Measurements from ENCODE around the gene RNLS. TPM values are rescaled to one million over a fixed set of nuclear protein-coding genes. Genes with fewer than 3 reads are reported as not detected.

Gene RNLS
- total RNA-seq, 3 donors from 2014 or later, result 9.8 to 12.1 (median 11.8) TPM

DNA sequence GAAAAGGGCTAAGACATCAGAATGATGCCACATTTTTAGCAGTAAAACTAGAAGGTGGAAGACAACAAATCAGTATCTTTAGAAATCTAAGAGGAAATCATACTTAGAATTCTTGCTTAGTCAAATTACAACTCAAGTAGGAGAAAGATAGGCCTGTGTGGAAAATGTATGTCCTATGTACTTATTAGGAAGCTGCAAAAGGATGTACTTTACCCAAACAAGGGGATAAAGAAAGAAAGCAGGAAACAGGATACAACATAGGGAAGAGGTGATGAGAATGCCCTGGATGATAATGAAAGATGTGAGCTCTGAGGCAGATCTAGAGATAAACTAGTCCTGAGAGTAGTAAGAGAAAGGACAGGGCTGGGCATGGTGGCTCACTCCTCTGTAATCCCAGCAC, 54.9 kb downstream of the RNLS start:
- intact Hi-C loops (cut with DNase I, micrococcal nuclease), result no loop called here

DNA sequence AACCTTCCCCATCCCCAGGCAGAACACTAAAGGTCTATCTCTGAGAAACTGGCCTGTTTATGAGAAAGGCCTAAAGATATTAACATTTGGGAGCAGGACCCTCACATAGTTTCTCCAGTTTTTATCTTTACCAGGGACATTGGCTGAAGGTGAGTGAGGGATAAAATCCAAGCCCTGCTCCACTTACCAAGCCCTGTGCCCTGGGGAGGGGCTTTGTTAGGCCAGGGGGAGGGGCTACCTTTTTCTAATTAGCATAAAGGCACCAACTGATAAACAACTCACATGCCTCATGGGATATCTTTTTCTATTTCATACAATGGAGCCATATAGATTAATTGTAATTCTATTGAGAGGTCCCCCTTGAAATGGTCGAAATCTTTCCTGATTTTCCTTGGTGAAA, 55.9 kb downstream of the RNLS start:
- no peaks in the 10 kb centered on the region for H3K36me3 ChIP-seq (ENCODE audit: low read depth)
- no peaks in the 10 kb centered on the region for H3K4me1 ChIP-seq (ENCODE audit: low read depth)
- TF ChIP-seq CTCF (IDR thresholded peaks at IDR 0.05), result no peak
- no peak overlapping the region for H3K4me3 ChIP-seq
- no peaks in the 10 kb centered on the region for H3K9me3 ChIP-seq
- DNase-seq, result no peak
- ATAC-seq, result no peak
- intact Hi-C loops (cut with DNase I, micrococcal nuclease), result no loop called here

More for the DNA sequence above, 54.9 kb downstream of the RNLS start:
- H3K9me3 ChIP-seq, result no peaks in the 10 kb centered on the region
- no peaks in the 10 kb centered on the region for H3K36me3 ChIP-seq (ENCODE audit: low read depth)
- no peaks in the 10 kb centered on the region for H3K4me1 ChIP-seq (ENCODE audit: low read depth)
- no peak for DNase-seq
- no peak for TF ChIP-seq CTCF (IDR thresholded peaks at IDR 0.05)
- ATAC-seq, result no peak
- H3K4me3 ChIP-seq, result no peak overlapping the region

DNA sequence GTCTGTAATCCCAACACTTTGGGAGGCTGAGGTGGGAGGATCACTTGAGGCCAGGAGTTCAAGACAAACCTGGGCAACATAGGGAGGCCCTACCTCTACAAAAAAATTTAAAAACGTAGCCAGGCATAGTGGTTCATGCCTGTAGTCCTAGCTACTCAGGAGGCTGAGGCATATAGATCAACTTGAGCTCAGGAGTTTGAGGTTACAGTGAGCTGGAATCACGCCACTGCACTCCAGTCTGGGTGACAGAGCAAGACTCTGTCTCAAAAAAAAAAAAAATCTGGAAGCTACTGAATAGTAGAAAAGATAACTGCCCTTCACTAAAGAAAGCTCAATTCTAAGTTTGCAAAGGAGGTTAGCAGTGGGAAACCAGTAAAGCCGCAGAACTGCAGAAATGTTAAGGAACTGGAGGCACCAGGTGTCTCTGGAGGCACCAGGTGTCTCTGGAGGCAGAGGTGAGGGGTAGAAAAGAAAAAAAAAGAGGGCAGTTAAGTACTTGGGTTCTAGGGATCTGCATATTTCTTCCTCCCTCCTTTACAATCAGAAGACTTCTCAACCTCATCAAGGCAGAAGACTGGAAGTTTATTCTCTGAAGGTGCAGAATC, 56.5 kb downstream of the RNLS start:
- TF ChIP-seq CTCF (IDR thresholded peaks at IDR 0.05), result no peak
- DNase-seq, result no peak
- H3K4me1 ChIP-seq (ENCODE audit: low read depth), result no peaks in the 10 kb centered on the region
- H3K4me3 ChIP-seq, result no peak overlapping the region
- no peaks in the 10 kb centered on the region for H3K36me3 ChIP-seq (ENCODE audit: low read depth)
- no peaks in the 10 kb centered on the region for H3K9me3 ChIP-seq
- intact Hi-C loops (cut with DNase I, micrococcal nuclease), result no loop called here
- no peak for ATAC-seq

- TF ChIP-seq CTCF (IDR thresholded peaks at IDR 0.05), result no peak
- intact Hi-C loops (cut with DNase I, micrococcal nuclease), result no loop called here
- Histone ChIP-seq H3K4me1 (ENCODE audit: low read depth) (no peaks in the 10 kb centered on the region), H3K36me3 (ENCODE audit: low read depth) (no peaks in the 10 kb centered on the region), H3K9me3 (no peaks in the 10 kb centered on the region), H3K4me3 (no peak overlapping the region)
- DNase-seq, result peak in 1 of 3 donors; percentile 66
- ATAC-seq, result peak; percentile 74
Observed at GRCh38 chr10:88525371-88526069, 57.6 kb downstream of the RNLS start.

DNA sequence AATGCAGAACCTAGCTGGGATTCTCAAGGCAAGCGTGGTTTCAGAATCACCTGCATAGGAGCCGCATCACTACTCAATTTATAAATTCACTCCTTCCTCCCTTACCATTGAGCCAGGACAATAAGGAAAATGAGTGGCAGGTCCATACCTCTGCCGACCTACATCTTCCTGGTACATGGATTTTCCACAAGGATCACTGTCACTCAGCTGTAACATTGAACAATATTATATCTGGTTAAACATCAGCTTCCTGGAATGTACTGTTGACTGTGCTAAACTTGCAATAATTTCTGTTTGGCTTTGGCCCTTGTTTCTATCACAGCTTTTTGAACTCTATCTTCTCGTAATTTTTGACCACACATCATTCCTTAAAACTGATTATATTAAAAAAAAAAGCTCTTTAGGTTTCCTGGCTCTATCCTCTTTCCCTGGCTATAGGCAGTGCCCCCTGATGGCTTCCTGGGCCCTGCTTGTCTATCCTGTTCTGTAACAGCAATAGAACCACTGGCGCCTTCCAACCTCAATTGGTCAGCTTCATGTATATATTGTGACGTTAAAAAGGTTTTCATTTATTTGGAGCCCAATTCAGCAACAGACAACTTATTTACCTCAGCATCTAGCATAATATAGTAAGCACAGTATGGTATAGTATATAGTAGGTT, 59.2 kb downstream of the RNLS start:
- TF ChIP-seq CTCF (IDR thresholded peaks at IDR 0.05), result no peak
- intact Hi-C loops (cut with DNase I, micrococcal nuclease), result no loop called here
- DNase-seq, result no peak
- no peaks in the 10 kb centered on the region for H3K36me3 ChIP-seq (ENCODE audit: low read depth)
- no peaks in the 10 kb centered on the region for H3K4me1 ChIP-seq (ENCODE audit: low read depth)
- H3K9me3 ChIP-seq, result no peaks in the 10 kb centered on the region
- no peak overlapping the region for H3K4me3 ChIP-seq
- peak; percentile 79 for ATAC-seq

All from mucosa of descending colon (tissue), 3 donors.